IPS-18c (cell line): ENCODE data around the gene KDM5A.
"Not testable (repeated sequence)": the region's sequence is repeated elsewhere in the genome, so short reads cannot be mapped to it uniquely, and the experiment has no call there.

Experiments used
- H3K4me3 ChIP-seq: 2 replicates; pipeline ENCODE4 v1.7.0; 2013; ENCODE audit warnings: low read depth, mild to moderate bottlenecking, low read length, moderate library complexity; ENCODE audit not compliant: insufficient read depth
- H3K9me3 ChIP-seq: one replicate; pipeline ENCODE4 v1.6.1; 2013; ENCODE audit warnings: mild to moderate bottlenecking, low read length, moderate library complexity; ENCODE audit not compliant: control insufficient read depth, insufficient read depth

KDM5A gene

DNA sequence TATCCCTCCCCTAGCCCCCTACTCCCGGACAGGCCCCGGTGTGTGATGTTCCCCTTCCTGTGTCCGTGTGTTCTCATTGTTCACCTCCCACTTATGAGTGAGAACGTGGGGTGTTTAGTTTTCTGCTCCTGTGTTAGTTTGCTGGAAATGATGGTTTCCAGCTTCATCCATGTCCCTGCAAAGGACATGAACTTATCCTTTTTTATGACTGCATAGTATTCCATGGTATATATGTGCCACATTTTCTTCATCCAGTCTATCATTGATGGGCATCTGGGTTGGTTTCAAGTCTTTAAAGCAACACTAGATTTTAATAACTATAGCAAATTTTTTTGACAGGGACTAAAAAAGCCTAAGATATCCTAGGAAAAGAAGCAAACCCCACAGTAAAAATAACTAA lies 37.9 kb downstream of the KDM5A start:
- not testable (repeated sequence) for H3K9me3 ChIP-seq

DNA sequence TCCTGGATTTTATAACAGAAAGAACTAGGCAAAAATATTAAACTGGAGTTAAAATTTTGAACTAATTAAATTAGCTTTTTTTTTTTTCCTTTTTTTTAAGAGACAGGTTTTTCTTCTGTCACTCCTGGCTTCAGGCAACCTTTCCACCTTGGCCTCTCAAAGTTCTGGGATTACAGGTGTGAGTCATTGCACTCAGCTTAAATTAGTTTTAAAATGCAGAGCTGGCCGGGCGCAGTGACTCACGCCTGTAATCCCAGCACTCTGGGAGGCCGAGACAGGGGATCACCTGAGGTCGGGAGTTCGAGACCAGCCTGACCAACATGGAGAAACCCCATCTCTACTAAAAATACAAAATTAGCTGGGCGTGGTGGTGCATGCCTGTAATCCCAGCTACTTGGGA lies 39.5 kb downstream of the KDM5A start:
- H3K4me3 ChIP-seq, H3K9me3 ChIP-seq: not testable (repeated sequence)

More for the DNA sequence above, 37.9 kb downstream of the KDM5A start:
- H3K4me3 ChIP-seq: not testable (repeated sequence)

DNA sequence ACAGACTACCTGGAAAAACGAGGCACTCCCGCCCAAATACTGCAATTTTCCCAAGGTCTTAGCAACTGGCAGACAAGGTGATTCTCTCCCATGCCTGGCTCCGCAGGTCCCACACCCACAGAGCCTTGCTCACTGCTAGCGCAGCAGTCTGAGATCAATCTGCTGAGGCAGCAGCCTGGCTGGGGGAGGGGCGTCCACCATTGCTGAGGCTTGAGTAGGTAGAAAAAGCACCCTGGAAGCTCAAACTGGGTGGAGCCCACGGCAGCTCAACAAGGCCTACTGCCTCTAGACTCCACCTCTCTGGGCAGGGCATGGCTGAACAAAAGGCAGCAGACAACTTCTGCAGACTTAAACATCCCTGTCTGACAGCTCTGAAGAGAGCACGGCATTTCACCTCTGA lies 46.1 kb downstream of the KDM5A start:
- H3K4me3 ChIP-seq, H3K9me3 ChIP-seq: not testable (repeated sequence)

DNA sequence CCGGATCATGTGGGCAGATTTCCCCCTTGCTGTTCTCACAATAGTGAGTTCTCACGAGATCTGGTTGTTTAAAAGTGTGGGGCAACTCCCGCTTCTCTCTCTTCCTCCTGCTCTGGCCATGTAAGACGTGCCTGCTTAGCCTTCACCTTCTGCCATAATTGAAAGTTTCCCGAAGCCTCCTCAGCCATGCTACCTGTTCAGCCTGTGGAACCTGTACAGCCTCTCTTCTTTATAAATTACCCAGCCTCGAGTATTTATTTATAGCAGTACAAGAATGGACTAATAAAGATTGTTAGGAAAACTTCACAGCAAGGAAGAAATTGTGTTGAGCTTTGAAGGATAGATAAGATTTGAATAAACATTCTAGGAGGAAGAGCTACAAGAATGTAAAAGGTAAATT lies 52.1 kb downstream of the KDM5A start:
- no peak overlapping the region for H3K4me3 ChIP-seq
- peaks cover 4% of the 10 kb centered on the region for H3K9me3 ChIP-seq

DNA sequence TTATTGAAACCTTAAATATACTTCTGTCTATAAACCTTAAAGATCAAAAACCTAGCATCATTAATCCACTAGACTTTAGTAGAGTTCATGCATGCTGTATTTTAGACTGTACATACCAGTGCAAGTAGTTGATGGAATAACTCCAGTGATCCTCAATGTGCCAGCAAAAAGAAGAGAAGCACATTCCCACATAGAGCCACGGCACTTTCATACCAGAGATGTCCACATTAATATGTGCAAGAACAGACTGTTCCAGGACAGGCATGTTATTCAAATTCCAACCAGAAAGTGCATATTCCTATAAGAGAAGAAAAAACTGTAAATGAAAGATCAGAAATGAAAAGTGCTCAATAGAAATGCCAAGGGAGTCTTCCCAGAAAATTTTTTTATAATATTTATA lies 55.0 kb downstream of the KDM5A start:
- Histone ChIP-seq H3K9me3 (peaks cover 4% of the 10 kb centered on the region), H3K4me3 (no peak overlapping the region)

DNA sequence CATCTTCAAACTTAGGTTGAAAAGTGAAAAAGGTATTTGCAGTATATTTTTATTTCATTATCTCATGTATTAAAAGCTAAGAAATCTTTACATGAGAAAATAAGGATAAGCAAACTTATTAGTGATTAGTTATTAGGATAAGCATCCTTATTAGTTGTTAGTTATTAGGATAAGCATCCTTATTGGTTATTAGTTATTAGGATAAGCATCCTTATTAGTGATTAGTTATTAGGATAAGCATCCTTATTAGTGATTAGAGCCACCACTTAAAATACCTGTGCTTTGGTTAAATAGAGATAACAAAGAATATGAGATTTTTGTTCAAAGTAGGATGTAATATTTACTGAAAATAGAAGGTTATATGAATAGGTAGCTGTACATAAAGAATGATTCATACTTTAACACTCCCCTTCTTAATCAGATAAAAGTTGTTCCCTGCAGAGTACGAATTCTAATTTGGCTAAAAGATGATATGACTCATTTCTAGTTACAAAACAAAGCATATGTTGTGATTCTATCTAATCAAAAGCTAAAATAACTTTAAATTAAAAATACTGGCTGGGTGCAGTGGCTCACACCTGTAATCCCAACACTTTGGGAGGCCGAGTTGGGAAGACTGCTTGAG lies 56.4 kb downstream of the KDM5A start:
- Histone ChIP-seq H3K9me3 (peaks cover 4% of the 10 kb centered on the region), H3K4me3 (no peak overlapping the region)

DNA sequence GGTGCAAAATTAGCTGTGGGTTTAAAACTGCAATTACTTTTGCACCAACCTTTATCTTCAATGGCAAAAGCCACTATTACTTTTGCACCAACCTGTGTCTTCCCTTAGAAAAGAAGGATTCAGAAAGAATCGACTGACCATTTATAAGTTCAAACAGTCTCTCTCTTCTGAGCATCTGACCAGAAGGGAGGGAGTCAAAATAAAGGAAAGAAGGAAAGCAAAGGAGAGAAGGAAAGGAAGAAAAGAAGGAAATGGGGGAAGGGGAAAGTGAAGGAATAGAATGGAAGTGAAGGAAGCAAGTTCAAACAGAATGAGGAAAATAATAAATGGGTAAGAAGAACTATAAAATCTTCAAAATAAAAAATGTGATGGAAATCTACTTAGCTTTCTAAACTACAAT lies 57.8 kb downstream of the KDM5A start:
- no peak overlapping the region for H3K4me3 ChIP-seq
- H3K9me3 ChIP-seq: peaks cover 4% of the 10 kb centered on the region

DNA sequence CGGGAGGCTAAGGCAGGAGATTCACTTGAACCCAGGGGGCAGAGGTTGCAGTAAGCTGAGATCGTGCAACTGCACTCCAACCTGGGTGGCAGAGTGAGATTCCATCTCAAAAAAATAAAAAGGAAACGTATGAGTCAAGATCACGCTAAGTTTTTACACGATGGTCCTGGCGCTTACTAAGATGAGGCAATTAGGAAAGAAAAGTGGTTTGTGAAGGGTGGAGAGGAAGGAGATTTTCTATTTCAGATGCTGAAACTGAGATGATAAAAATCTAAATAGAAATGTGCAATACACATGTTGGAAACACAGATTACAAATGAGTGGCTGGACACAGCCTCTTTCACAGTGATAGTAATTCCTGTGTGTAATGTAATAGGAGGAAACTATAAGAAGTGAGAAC lies 63.2 kb downstream of the KDM5A start:
- no peak overlapping the region for H3K4me3 ChIP-seq

DNA sequence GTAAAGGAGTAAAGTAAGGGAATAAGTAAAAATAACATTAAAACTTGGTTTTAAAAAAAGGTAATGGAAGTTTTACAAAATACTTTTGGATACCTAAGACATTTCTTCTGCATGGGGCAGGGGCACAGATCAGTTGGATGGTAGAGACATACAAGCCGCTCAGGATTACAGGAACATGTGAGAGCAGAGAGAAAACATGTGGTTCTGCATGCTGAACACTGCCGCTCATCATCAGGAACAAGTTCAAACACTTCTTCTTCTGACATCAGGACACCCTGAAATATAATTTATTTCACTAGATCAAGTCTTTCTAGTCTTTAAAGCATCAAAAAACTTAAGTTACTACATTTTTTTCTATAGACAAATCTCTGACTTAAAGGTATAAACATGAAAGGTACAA lies 65.6 kb downstream of the KDM5A start:
- Histone ChIP-seq H3K4me3 (no peak overlapping the region), H3K9me3 (no peaks in the 10 kb centered on the region)

More for the DNA sequence above, 63.2 kb downstream of the KDM5A start:
- no peaks in the 10 kb centered on the region for H3K9me3 ChIP-seq

DNA sequence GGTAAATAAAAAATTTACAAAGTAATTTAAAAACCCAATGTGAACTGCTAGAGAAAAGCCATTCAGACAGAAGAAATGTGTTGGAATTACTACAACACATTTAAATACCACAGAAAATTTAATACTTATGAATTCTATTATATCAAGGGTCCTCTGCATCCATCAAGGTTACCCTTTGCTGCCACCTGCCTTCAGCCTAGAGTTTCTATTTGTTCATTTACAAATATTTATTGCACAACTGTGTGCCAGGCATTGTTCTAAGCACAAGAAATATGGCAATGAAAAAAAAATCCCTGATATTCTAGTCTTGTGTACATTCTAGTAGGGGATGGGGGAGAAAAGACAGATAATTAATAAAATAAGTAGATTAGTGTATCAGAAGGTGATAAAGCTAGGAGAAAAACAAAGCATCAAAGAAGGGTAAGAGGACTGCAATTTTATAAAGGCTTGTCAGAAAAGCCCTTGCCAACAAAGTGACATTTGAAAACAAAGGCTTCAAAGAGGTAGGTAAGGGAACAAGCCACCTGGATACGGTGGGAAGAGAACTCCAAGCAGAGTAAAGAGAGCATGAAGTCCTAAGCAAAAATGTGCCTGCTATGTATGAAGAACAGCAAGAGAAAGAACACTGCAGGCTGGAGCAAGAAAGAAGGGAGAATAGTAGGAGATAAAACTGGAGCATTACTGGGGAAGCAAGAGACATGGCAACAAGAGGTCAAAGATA lies 67.4 kb downstream of the KDM5A start:
- H3K4me3 ChIP-seq: no peak overlapping the region
- no peaks in the 10 kb centered on the region for H3K9me3 ChIP-seq

DNA sequence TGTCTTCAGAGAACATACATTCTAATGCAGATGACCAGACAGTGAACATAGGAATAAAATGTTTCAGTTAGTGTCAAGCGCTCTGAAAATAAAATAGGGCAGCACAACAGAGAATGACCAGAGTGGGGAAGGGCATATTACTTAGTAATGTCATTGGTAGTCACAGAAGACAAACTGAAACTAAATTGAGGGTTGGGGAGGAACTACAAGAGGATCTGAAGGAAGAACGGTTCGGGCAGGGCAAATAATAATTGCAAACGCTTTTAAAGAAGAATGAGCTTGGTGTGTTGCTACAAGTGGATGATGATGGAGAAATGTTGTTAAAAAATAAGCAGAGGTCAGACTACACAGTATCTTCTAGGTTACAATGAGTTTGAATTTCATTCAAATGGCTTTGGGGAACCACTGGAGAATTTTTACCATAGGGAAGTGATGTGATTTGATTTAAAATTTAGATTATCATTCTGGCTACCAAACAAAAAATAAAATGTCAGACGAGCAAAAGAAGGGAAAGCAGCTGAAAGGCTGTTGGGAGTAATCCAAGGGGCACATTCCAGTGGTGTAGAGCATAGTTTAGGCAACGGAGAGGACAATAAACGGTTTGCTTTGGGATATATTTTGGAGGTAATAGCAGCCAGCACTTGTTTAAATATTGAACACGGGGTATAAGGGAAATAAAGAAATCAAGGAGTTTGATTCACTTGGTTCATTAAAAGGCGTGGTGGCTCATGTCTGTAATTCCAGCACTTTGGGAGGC lies 70.2 kb downstream of the KDM5A start:
- H3K9me3 ChIP-seq: no peaks in the 10 kb centered on the region
- no peak overlapping the region for H3K4me3 ChIP-seq

DNA sequence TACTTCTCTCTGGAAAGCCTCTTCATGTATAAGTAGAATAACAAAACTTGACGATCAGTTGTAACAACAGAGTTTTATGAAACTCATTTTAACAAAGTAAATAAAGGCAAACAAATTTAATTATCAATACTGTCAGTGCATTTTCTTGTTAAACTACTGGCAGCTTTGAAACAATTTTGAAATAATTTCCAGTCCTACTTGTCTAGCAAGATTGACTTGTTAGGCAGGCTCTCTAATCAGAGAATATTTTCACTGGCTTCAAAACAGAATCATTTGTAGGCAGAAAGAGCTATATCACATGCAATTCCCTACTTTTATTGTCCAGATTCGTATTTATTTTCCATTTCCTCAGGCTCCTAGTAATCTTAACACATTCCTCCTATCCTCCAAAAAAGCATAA lies 80.6 kb downstream of the KDM5A start:
- Histone ChIP-seq H3K9me3 (no peaks in the 10 kb centered on the region), H3K4me3 (no peak overlapping the region)

DNA sequence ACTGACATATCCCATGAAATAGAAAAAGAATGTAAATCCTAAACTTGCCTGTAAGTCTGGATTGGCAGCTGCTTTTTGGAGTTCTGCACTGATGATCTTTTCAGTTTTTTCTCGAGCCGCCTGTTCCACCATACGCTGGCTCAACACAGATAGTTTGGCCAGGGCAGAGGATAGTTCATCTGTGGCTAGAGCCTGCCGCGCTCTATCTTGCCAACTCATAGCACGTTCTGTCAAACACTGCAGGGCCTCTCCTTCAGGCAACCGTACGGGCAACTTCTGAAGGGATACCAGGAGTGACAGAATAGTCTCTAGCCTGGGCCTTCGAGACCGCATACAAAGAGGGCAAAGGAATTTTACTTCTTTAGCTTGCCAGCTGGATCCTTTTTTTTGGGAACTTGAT lies 81.7 kb downstream of the KDM5A start:
- Histone ChIP-seq H3K4me3 (no peak overlapping the region), H3K9me3 (no peaks in the 10 kb centered on the region)

DNA sequence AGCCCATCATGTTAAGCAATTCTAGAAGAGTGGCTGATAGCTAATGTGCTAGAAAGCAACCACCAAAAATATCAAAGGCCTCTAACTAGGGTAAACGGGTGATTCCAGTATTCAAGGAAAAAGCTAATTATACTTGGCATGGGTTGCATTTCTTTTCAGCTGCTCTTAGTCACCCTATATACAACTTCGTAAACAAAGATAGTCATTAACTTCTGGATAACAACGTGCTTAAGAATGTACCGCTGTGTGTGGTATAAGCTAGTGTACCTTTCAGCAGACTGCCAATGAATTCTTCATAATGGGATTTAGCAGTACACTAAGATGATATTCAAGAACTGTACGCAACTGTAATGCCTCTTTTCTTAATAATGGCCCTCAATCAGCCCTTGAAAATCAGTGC lies 84.3 kb downstream of the KDM5A start:
- Histone ChIP-seq H3K9me3 (no peaks in the 10 kb centered on the region), H3K4me3 (no peak overlapping the region)

DNA sequence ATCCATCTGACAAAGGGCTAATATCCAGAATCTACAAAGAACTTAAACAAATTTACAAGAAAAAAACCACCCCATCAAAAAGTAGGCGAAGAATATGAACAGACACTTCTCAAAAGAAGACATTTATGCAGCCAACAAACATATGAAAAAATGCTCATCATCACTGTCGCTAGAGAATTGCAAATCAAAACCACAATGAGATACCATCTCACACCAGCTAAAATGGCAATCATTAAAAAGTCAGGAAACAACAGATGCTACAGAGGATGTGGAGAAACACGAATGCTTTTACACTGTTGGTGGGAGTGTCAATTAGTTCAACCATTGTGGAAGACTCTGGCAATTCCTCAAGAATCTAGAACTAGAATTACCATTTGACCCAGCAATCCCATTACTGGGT lies 86.4 kb downstream of the KDM5A start:
- not testable (repeated sequence) for H3K4me3 ChIP-seq, H3K9me3 ChIP-seq

DNA sequence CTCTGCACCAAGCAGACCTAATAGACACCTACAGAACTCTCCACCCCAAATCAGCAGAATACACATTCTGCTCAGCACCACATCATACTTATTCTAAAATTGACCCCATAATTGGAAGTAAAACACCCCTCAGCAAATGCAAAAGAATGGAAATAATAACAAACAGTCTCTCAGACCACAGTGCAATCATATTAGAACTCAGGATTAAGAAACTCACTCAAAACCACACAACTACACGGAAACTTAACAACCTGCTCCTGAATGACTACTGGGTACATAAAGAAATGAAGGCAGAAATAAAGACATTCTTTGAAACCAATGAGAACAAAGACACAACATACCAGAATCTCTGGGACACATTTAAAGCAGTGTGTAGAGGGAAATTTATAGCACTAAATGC lies 89.0 kb downstream of the KDM5A start:
- not testable (repeated sequence) for H3K9me3 ChIP-seq, H3K4me3 ChIP-seq

DNA sequence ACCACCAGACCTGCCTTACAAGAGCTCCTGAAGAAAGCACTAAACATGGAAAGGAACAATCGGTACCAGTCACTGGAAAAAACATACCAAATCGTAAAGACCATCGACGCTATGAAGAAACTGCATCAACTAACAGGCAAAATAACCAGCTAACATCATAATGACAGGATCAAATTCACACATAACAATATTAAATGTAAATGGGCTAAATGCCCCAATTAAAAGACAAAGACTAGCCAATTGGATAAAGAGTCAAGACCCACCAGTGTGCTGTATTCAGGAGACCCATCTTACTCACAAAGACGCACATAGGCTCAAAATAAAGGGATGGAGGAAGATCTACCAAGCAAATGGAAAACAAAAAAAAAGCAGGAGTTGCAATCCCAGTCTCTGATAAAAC lies 89.6 kb downstream of the KDM5A start:
- not testable (repeated sequence) for H3K4me3 ChIP-seq, H3K9me3 ChIP-seq

DNA sequence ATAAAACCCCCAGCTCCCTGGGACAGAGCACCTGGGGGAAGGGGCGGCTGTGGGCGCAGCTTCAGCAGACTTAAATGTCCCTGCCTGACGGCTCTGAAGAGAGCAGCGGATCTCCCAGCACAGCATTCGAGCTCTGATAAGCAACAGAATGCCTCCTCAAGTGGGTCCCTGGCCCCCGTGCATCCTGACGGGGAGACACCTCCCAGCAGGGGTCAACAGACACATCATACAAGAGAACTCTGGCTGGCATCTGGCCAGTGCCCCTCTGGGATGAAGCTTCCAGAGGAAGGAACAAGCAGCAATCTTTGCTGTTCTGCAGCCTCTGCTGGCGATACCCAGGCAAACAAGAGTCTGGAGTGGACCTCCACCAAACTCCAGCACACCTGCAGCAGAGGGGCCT lies 91.1 kb downstream of the KDM5A start:
- H3K9me3 ChIP-seq, H3K4me3 ChIP-seq: not testable (repeated sequence)
